HepG2 (cell line): ENCODE data around the gene HIVEP2. TPM values are rescaled to one million over a fixed set of nuclear protein-coding genes. Genes with fewer than 3 reads are reported as not detected.

Source experiments
- ATF6 ChIP-seq: sonication (generic); formaldehyde crosslinking; conservative IDR thresholded peaks from 2 replicates; pipeline ENCODE4 v1.4.0; 2020; ENCODE audit warnings: missing genetic modification reagents
- FLYWCH1 ChIP-seq: sonication (generic); formaldehyde crosslinking; IDR thresholded peaks from 2 replicates; pipeline ENCODE4 v1.8.1; 2023; ENCODE audit warnings: mild to moderate bottlenecking, missing genetic modification reagents
- GABPB1 ChIP-seq: IDR thresholded peaks from 2 replicates; pipeline ENCODE4 v1.6.1; 2016; ENCODE audit warnings: mild to moderate bottlenecking, missing genetic modification reagents, moderate library complexity, missing compliant biosample characterization
- HMG20B ChIP-seq: conservative IDR thresholded peaks from 2 replicates; pipeline ENCODE4 v1.6.1; 2016; ENCODE audit warnings: missing genetic modification reagents, missing compliant biosample characterization
- LCORL ChIP-seq, 2 experiments: fragments of 450-650 bp in 1 of 2; sonication (generic) in 1 of 2; formaldehyde crosslinking in 1 of 2; IDR thresholded peaks; 2 replicates each; pipeline versions ENCODE4 v1.5.0 to v1.6.1; 2017 to 2020; ENCODE audit warnings: antibody characterized with exemption in 1 of 2, missing genetic modification reagents in 1 of 2
- MTERF4 ChIP-seq: sonication (generic); formaldehyde crosslinking; IDR thresholded peaks from 2 replicates; pipeline ENCODE4 v1.8.0; 2023; ENCODE audit warnings: mild to moderate bottlenecking, missing genetic modification reagents
- RORA ChIP-seq: sonication (generic); formaldehyde crosslinking; IDR thresholded peaks from 2 replicates; pipeline ENCODE4 v1.5.0; 2020; ENCODE audit warnings: mild to moderate bottlenecking, missing genetic modification reagents, moderate library complexity
- SMYD3 ChIP-seq: sonication (generic); formaldehyde crosslinking; IDR thresholded peaks from 2 replicates; pipeline ENCODE4 v1.8.1; 2023; ENCODE audit warnings: mild to moderate bottlenecking, missing genetic modification reagents
- SP1 ChIP-seq, 2 experiments: fragments of 450-650 bp in 1 of 2; sonication (generic) in 1 of 2; formaldehyde crosslinking in 1 of 2; IDR thresholded peaks; 2 replicates each; pipeline versions ENCODE4 v1.4.0 to v1.6.1; 2016 to 2020; ENCODE audit warnings: missing genetic modification reagents in 1 of 2
- TEF ChIP-seq: sonication (generic); formaldehyde crosslinking; IDR thresholded peaks from 2 replicates; pipeline ENCODE4 v1.5.0; 2020; ENCODE audit warnings: missing genetic modification reagents
- TOE1 ChIP-seq: sonication (generic); formaldehyde crosslinking; IDR thresholded peaks from 2 replicates; pipeline ENCODE4 v1.4.0; 2020; ENCODE audit warnings: mild to moderate bottlenecking, missing genetic modification reagents
- TOPORS ChIP-seq: sonication (generic); formaldehyde crosslinking; IDR thresholded peaks from 2 replicates; pipeline ENCODE4 v1.8.0; 2023; ENCODE audit warnings: mild to moderate bottlenecking, missing genetic modification reagents
- ZNF232 ChIP-seq: sonication (generic); formaldehyde crosslinking; IDR thresholded peaks from 2 replicates; pipeline ENCODE4 v1.4.0; 2020; ENCODE audit warnings: missing genetic modification reagents, borderline replicate concordance
- ZNF547 ChIP-seq: sonication (generic); formaldehyde crosslinking; IDR thresholded peaks from 2 replicates; pipeline ENCODE4 v1.5.1; 2020; ENCODE audit warnings: mild to moderate bottlenecking, missing genetic modification reagents
- ZNF724P ChIP-seq: sonication (generic); formaldehyde crosslinking; IDR thresholded peaks from 2 replicates; pipeline ENCODE4 v1.8.0; 2022; ENCODE audit warnings: missing genetic modification reagents, borderline replicate concordance
- ZNF776 ChIP-seq: sonication (generic); formaldehyde crosslinking; IDR thresholded peaks from 2 replicates; pipeline ENCODE4 v1.4.0; 2020; ENCODE audit warnings: mild to moderate bottlenecking, missing genetic modification reagents
- ZNF800 ChIP-seq: sonication (generic); formaldehyde crosslinking; IDR thresholded peaks from 2 replicates; pipeline ENCODE4 v1.4.0; 2020; ENCODE audit warnings: missing genetic modification reagents
- ZNF841 ChIP-seq: sonication (generic); formaldehyde crosslinking; IDR thresholded peaks from 2 replicates; pipeline ENCODE4 v1.8.1; 2023; ENCODE audit warnings: missing genetic modification reagents, borderline replicate concordance
- polyA plus RNA-seq, 8 experiments: library from polyadenylated mRNA; depleted of rRNA in 3 of 8; stranded (reverse) in 7 of 8; unstranded in 1 of 8; fragments of >200 nt; fragmentation: Illumina TruSeq in 4 of 8; extraction: Trizol in 4 of 8; gene quantifications; 2 replicates each; pipeline versions ENCODE4 v1.2.1 to v1.2.3, GENCODE V29; 2011 to 2016; ENCODE audit warnings: low read depth in 4 of 8, missing spikeins in 1 of 8, mixed read lengths in 1 of 8; ENCODE audit not compliant: insufficient read depth in 1 of 8
- total RNA-seq, 5 experiments: library from RNA; depleted of rRNA; stranded (reverse); fragments of >200 nt; fragmentation: Illumina TruSeq; extraction: Trizol; gene quantifications; 2 replicates each; pipeline ENCODE4 v1.2.3, GENCODE V29; 2016; ENCODE audit warnings: low read depth in 1 of 5
- TF ChIP-seq, protein P1 (sequence below): sonication (generic); formaldehyde crosslinking; IDR thresholded peaks from 2 replicates; pipeline ENCODE4 v1.4.0; 2020; ENCODE audit warnings: missing genetic modification reagents
- TF ChIP-seq, protein P2 (sequence below): sonication (generic); formaldehyde crosslinking; IDR thresholded peaks from 2 replicates; pipeline ENCODE4 v1.8.1; 2023; ENCODE audit warnings: missing genetic modification reagents, inconsistent platforms, borderline replicate concordance

Gene HIVEP2
- total and polyA plus RNA-seq, 2 of the 13 experiments (the other 11 are each of a cell fraction or from before 2014, with no cell fraction given): 3.4 to 12.9 TPM

- TF ChIP-seq ATF6 (peak; percentile 10; the same call in 1 of the 2 replicates), ZNF800 (CRISPR knock-in tag) (peak; percentile 64; the same call in 1 of the 2 replicates), ZNF724P (CRISPR knock-in tag) (no peak; the same call in 1 of the 2 replicates), LCORL (IDR thresholded peaks at IDR 0.05) (no peak), LCORL (CRISPR knock-in tag; IDR thresholded peaks at IDR 0.05) (no peak), ZNF841 (no peak), SMYD3 (peak; percentile 83), GABPB1 (CRISPR knock-in tag) (peak; percentile 92), ZNF232 (CRISPR knock-in tag) (peak; percentile 61), MTERF4 (CRISPR knock-in tag) (peak; percentile 86), TOPORS (CRISPR knock-in tag) (peak; percentile 91; the same call in 1 of the 2 replicates), ZNF776 (CRISPR knock-in tag) (no peak; the same call in 1 of the 2 replicates), TOE1 (no peak), FLYWCH1 (CRISPR knock-in tag) (no peak), TEF (CRISPR knock-in tag) (peak; percentile 71), ZNF547 (CRISPR knock-in tag) (peak; percentile 98), SP1 (IDR thresholded peaks at IDR 0.05) (no peak), SP1 (CRISPR knock-in tag; IDR thresholded peaks at IDR 0.05) (peak; percentile 12; the same call in 1 of the 2 replicates), RORA (CRISPR knock-in tag) (no peak), HMG20B (CRISPR knock-in tag) (peak; percentile 21; the same call in 1 of the 2 replicates)
- TF ChIP-seq, protein P1, sequence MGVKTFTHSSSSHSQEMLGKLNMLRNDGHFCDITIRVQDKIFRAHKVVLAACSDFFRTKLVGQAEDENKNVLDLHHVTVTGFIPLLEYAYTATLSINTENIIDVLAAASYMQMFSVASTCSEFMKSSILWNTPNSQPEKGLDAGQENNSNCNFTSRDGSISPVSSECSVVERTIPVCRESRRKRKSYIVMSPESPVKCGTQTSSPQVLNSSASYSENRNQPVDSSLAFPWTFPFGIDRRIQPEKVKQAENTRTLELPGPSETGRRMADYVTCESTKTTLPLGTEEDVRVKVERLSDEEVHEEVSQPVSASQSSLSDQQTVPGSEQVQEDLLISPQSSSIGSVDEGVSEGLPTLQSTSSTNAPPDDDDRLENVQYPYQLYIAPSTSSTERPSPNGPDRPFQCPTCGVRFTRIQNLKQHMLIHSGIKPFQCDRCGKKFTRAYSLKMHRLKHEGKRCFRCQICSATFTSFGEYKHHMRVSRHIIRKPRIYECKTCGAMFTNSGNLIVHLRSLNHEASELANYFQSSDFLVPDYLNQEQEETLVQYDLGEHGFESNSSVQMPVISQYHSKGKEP (CRISPR knock-in tag): 0 out of 2 replicates have a peak, but pooled peaks have one; percentile 14
- TF ChIP-seq, protein P2, sequence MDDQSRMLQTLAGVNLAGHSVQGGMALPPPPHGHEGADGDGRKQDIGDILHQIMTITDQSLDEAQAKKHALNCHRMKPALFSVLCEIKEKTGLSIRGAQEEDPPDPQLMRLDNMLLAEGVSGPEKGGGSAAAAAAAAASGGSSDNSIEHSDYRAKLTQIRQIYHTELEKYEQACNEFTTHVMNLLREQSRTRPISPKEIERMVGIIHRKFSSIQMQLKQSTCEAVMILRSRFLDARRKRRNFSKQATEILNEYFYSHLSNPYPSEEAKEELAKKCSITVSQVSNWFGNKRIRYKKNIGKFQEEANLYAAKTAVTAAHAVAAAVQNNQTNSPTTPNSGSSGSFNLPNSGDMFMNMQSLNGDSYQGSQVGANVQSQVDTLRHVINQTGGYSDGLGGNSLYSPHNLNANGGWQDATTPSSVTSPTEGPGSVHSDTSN (CRISPR knock-in tag): peak; percentile 70; the same call in 1 of the 2 replicates
These were observed 18.3 kb downstream of the HIVEP2 start (continued) for GRCh38 chr6:142926494-142927270.
